Hepatocyte (in vitro differentiated cells): ENCODE data around the gene PIGS. TPM values are rescaled to one million over a fixed set of nuclear protein-coding genes. Genes with fewer than 3 reads are reported as not detected.

Experiments
- DNase-seq: peaks from one replicate; pipeline ENCODE4 v3.0.0-alpha.2; 2016; ENCODE audit warnings: low spot score
- H2AFZ ChIP-seq: fragments of 200-600 bp; sonication (generic); 2 replicates; pipeline ENCODE4 v1.6.0; 2016; ENCODE audit warnings: antibody characterized with exemption, mild to moderate bottlenecking
- H3K27ac ChIP-seq: fragments of 200-600 bp; sonication (generic); 2 replicates; pipeline ENCODE4 v1.5.1; 2016; ENCODE audit warnings: mild to moderate bottlenecking
- H3K27me3 ChIP-seq: fragments of 200-600 bp; sonication (generic); 2 replicates; pipeline ENCODE4 v1.6.1; 2016
- H3K36me3 ChIP-seq: fragments of 200-600 bp; sonication (generic); replicated peaks from 2 replicates; pipeline ENCODE4 v1.5.1; 2016; ENCODE audit warnings: low read depth; ENCODE audit not compliant: insufficient read depth
- H3K4me1 ChIP-seq: fragments of 200-600 bp; sonication (generic); 2 replicates; pipeline ENCODE4 v1.5.1; 2016; ENCODE audit warnings: mild to moderate bottlenecking, moderate library complexity; ENCODE audit not compliant: insufficient read depth
- H3K4me2 ChIP-seq: fragments of 200-600 bp; sonication (generic); 2 replicates; pipeline ENCODE4 v1.6.0; 2016
- H3K4me3 ChIP-seq: fragments of 200-600 bp; sonication (generic); 2 replicates; pipeline ENCODE4 v1.5.1; 2016; ENCODE audit warnings: mild to moderate bottlenecking
- H3K79me2 ChIP-seq: fragments of 200-600 bp; sonication (generic); 2 replicates; pipeline ENCODE4 v1.6.0; 2017; ENCODE audit warnings: mild to moderate bottlenecking
- H3K9me2 ChIP-seq: fragments of 200-600 bp; sonication (generic); replicated peaks from 2 replicates; pipeline ENCODE4 v1.6.0; 2017; ENCODE audit warnings: mild to moderate bottlenecking; ENCODE audit not compliant: insufficient read depth
- H3K9me3 ChIP-seq: fragments of 200-600 bp; sonication (generic); 2 replicates; pipeline ENCODE4 v1.5.1; 2016; ENCODE audit warnings: low read depth, mild to moderate bottlenecking
- H4K20me1 ChIP-seq: fragments of 200-600 bp; sonication (generic); 2 replicates; pipeline ENCODE4 v1.6.0; 2016; ENCODE audit warnings: mild to moderate bottlenecking; ENCODE audit not compliant: insufficient read depth, poor library complexity, severe bottlenecking
- EZH2 ChIP-seq: fragments of 200-600 bp; sonication (generic); IDR thresholded peaks from 2 replicates; pipeline ENCODE4 v1.6.1; 2016; ENCODE audit warnings: antibody characterized with exemption, mild to moderate bottlenecking, borderline replicate concordance
- EZH2phosphoT487 ChIP-seq: fragments of 200-600 bp; sonication (generic); IDR thresholded peaks from one replicate; pipeline ENCODE4 v1.6.1; 2018; ENCODE audit warnings: antibody characterized with exemption, mild to moderate bottlenecking, low read depth, moderate library complexity; ENCODE audit not compliant: unreplicated experiment, severe bottlenecking
- WGBS: methylation state at CpG from one replicate; pipeline ENCODE4 v1.1.6; 2016; ENCODE audit warnings: low lambda C conversion rate; ENCODE audit errors: missing lambda C conversion rate; 5-methylcytosine and 5-hydroxymethylcytosine counted together
- polyA plus RNA-seq: library from polyadenylated mRNA; unstranded; fragments of >200 nt; fragmentation: Nextera tagmentation; extraction: Ambion mirVana; gene quantifications from 2 replicates; pipeline ENCODE4 v1.2.1, GENCODE V29; 2016
- total RNA-seq: library from RNA; depleted of rRNA; stranded (reverse); fragments of >200 nt; gene quantifications from 2 replicates; pipeline ENCODE4 v1.2.3, GENCODE V29; 2014
- TF ChIP-seq, protein P1 (sequence below): fragments of 200-600 bp; sonication (generic); IDR thresholded peaks from 2 replicates; pipeline ENCODE4 v1.5.1; 2016; ENCODE audit warnings: antibody characterized with exemption, mild to moderate bottlenecking; ENCODE audit not compliant: poor library complexity

PIGS gene
- total and polyA plus RNA-seq, 2 experiments from 2014 or later = 59.1 to 65.4 TPM

GRCh38 chr17:28503420-28503819 lies 67.9 kb downstream of the PIGS start:
- Histone ChIP-seq H3K9me2 (no peaks in the 10 kb centered on the region), H3K79me2 (no peaks in the 10 kb centered on the region), H2AFZ (no peak overlapping the region), H3K36me3 (no peaks in the 10 kb centered on the region), H3K27ac (no peak overlapping the region), H3K4me2 (no peak overlapping the region), H3K27me3 (no peaks in the 10 kb centered on the region), H3K4me1 (no peaks in the 10 kb centered on the region), H4K20me1 (no peaks in the 10 kb centered on the region), H3K9me3 (no peaks in the 10 kb centered on the region), H3K4me3 (no peak overlapping the region)
- no peak for DNase-seq
- TF ChIP-seq EZH2phosphoT487 (no peak), EZH2 (no peak)
- TF ChIP-seq, protein P1, sequence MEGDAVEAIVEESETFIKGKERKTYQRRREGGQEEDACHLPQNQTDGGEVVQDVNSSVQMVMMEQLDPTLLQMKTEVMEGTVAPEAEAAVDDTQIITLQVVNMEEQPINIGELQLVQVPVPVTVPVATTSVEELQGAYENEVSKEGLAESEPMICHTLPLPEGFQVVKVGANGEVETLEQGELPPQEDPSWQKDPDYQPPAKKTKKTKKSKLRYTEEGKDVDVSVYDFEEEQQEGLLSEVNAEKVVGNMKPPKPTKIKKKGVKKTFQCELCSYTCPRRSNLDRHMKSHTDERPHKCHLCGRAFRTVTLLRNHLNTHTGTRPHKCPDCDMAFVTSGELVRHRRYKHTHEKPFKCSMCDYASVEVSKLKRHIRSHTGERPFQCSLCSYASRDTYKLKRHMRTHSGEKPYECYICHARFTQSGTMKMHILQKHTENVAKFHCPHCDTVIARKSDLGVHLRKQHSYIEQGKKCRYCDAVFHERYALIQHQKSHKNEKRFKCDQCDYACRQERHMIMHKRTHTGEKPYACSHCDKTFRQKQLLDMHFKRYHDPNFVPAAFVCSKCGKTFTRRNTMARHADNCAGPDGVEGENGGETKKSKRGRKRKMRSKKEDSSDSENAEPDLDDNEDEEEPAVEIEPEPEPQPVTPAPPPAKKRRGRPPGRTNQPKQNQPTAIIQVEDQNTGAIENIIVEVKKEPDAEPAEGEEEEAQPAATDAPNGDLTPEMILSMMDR = no peak
- 68% methylated on average over 3 of the region's 3 CpGs for WGBS

Other genes starting within 250 kb of the PIGS start
- 49.9 and 62.4 TPM in 2 replicates for gene IFT20, start 236.1 kb downstream of the PIGS start, total RNA-seq
- gene IFT20, start 236.1 kb downstream of the PIGS start, polyA plus RNA-seq = 75.1 and 75.3 TPM in 2 replicates
- gene TNFAIP1, start 235.8 kb downstream of the PIGS start, total RNA-seq = 25.4 and 37.6 TPM in 2 replicates
- 36.9 and 39.0 TPM in 2 replicates for gene TNFAIP1, start 235.8 kb downstream of the PIGS start, polyA plus RNA-seq
- gene POLDIP2, start 214.0 kb downstream of the PIGS start, total RNA-seq = 81.6 and 82.9 TPM in 2 replicates
- gene POLDIP2, start 214.0 kb downstream of the PIGS start, polyA plus RNA-seq = 118 and 122 TPM in 2 replicates
- gene SEBOX, start 206.3 kb downstream of the PIGS start, total RNA-seq = not detected in 2 replicates
- gene SEBOX, start 206.3 kb downstream of the PIGS start, polyA plus RNA-seq = not detected in 2 replicates
- gene VTN, start 201.2 kb downstream of the PIGS start, total RNA-seq = 1,128 and 1,263 TPM in 2 replicates
- 613 and 763 TPM in 2 replicates for gene VTN, start 201.2 kb downstream of the PIGS start, polyA plus RNA-seq
- 12.8 and 19.5 TPM in 2 replicates for gene SARM1, start 199.8 kb downstream of the PIGS start, total RNA-seq
- 11.0 and 14.5 TPM in 2 replicates for gene SARM1, start 199.8 kb downstream of the PIGS start, polyA plus RNA-seq
- gene SLC46A1, start 165.3 kb downstream of the PIGS start, total RNA-seq = 41.9 and 54.5 TPM in 2 replicates
- 34.8 and 43.1 TPM in 2 replicates for gene SLC46A1, start 165.3 kb downstream of the PIGS start, polyA plus RNA-seq
- gene SLC13A2, start 97.9 kb downstream of the PIGS start, total RNA-seq = 1.2 and 2.0 TPM in 2 replicates
- gene SLC13A2, start 97.9 kb downstream of the PIGS start, polyA plus RNA-seq = 1.1 and 2.0 TPM in 2 replicates
- not detected in 2 replicates for gene FOXN1, start 65.2 kb downstream of the PIGS start, total RNA-seq
- 0.87 TPM in 1 of 2 replicates, not detected in the other for gene FOXN1, start 65.2 kb downstream of the PIGS start, polyA plus RNA-seq
- gene UNC119, start 18.9 kb downstream of the PIGS start, total RNA-seq = 65.2 and 68.1 TPM in 2 replicates
- gene UNC119, start 18.9 kb downstream of the PIGS start, polyA plus RNA-seq = 85.5 and 87.6 TPM in 2 replicates
- 31.8 and 34.5 TPM in 2 replicates for gene ALDOC, start 5.4 kb upstream of the PIGS start, total RNA-seq
- 14.9 and 16.2 TPM in 2 replicates for gene ALDOC, start 5.4 kb upstream of the PIGS start, polyA plus RNA-seq
- gene SPAG5, start 27.5 kb upstream of the PIGS start, total RNA-seq = 13.9 and 16.3 TPM in 2 replicates
- gene SPAG5, start 27.5 kb upstream of the PIGS start, polyA plus RNA-seq = 17.9 and 19.2 TPM in 2 replicates
- gene RSKR, start 42.7 kb upstream of the PIGS start, total RNA-seq = 4.6 and 5.3 TPM in 2 replicates
- 1.6 and 2.2 TPM in 2 replicates for gene RSKR, start 42.7 kb upstream of the PIGS start, polyA plus RNA-seq
- 74.1 and 82.4 TPM in 2 replicates for gene BLTP2, start 73.6 kb upstream of the PIGS start, total RNA-seq
- 38.3 and 40.1 TPM in 2 replicates for gene BLTP2, start 73.6 kb upstream of the PIGS start, polyA plus RNA-seq
- 77.4 and 78.6 TPM in 2 replicates for gene SDF2, start 90.4 kb upstream of the PIGS start, total RNA-seq
- gene SDF2, start 90.4 kb upstream of the PIGS start, polyA plus RNA-seq = 123 and 148 TPM in 2 replicates
- 48.8 and 50.8 TPM in 2 replicates for gene SUPT6H, start 90.7 kb upstream of the PIGS start, total RNA-seq
- gene SUPT6H, start 90.7 kb upstream of the PIGS start, polyA plus RNA-seq = 32.6 and 34.3 TPM in 2 replicates
- gene PROCA1, start 140.4 kb upstream of the PIGS start, total RNA-seq = 3.9 and 4.4 TPM in 2 replicates
- gene PROCA1, start 140.4 kb upstream of the PIGS start, polyA plus RNA-seq = 1.1 and 1.8 TPM in 2 replicates
- 160 and 184 TPM in 2 replicates for gene RAB34, start 146.3 kb upstream of the PIGS start, total RNA-seq
- 180 and 185 TPM in 2 replicates for gene RAB34, start 146.3 kb upstream of the PIGS start, polyA plus RNA-seq
- 501 and 614 TPM in 2 replicates for gene RPL23A, start 148.5 kb upstream of the PIGS start, total RNA-seq
- gene RPL23A, start 148.5 kb upstream of the PIGS start, polyA plus RNA-seq = 1,050 and 1,115 TPM in 2 replicates
- gene TLCD1, start 154.7 kb upstream of the PIGS start, total RNA-seq = 12.5 and 14.6 TPM in 2 replicates
- 23.4 and 26.6 TPM in 2 replicates for gene TLCD1, start 154.7 kb upstream of the PIGS start, polyA plus RNA-seq
- 3.3 and 5.5 TPM in 2 replicates for gene NEK8, start 157.3 kb upstream of the PIGS start, total RNA-seq
- gene NEK8, start 157.3 kb upstream of the PIGS start, polyA plus RNA-seq = 8.1 and 9.7 TPM in 2 replicates
- gene TRAF4, start 172.5 kb upstream of the PIGS start, total RNA-seq = 99.5 and 107 TPM in 2 replicates
- gene TRAF4, start 172.5 kb upstream of the PIGS start, polyA plus RNA-seq = 66.2 and 81.4 TPM in 2 replicates